H1 (cell line): ENCODE data around the gene FMNL1. TPM values are rescaled to one million over a fixed set of nuclear protein-coding genes. Genes with fewer than 3 reads are reported as not detected.

ENCODE experiments used
- CTCF ChIA-PET: fragments of 300-600 bp; sonication (Branson Sonifier 250); formaldehyde crosslinking; loops from one replicate; lab custom pipeline; 2021; ENCODE audit not compliant: partially characterized antibody; lab: Charles Lee
- POLR2A ChIA-PET: fragments of 300-600 bp; sonication (Branson Sonifier 250); formaldehyde crosslinking; loops from one replicate; lab custom pipeline; 2021; ENCODE audit warnings: inconsistent platforms; ENCODE audit not compliant: partially characterized antibody; lab: Charles Lee
- DNase-seq, 2 experiments: peaks; one replicate each; pipeline versions ENCODE4 v3.0.0 to v3.0.0-alpha.2; 2010 to 2022; ENCODE audit warnings: low spot score in 2 of 2, low read depth in 1 of 2, mixed read lengths in 1 of 2
- FAIRE-seq: peaks from 2 replicates; lab custom pipeline; 2011; peaks lifted over from hg19 to GRCh38; lab: Jason Lieb, UNC
- H2AFZ ChIP-seq: 2 replicates; pipeline ENCODE4 v1.8.1; 2012; ENCODE audit warnings: low read length, inconsistent platforms
- H2AK5ac ChIP-seq: 2 replicates; pipeline ENCODE4 v1.6.1; 2013; ENCODE audit warnings: low read depth, low read length
- H2BK120ac ChIP-seq: replicated peaks from 2 replicates; pipeline ENCODE3; 2013; ENCODE audit warnings: low read depth, low read length, inconsistent platforms
- H2BK12ac ChIP-seq: 2 replicates; pipeline ENCODE4 v1.6.1; 2013; ENCODE audit warnings: low read depth, low read length
- H2BK15ac ChIP-seq: 2 replicates; pipeline ENCODE4 v1.6.1; 2013; ENCODE audit warnings: low read length
- H2BK20ac ChIP-seq: 2 replicates; pipeline ENCODE4 v1.6.1; 2013; ENCODE audit warnings: low read length
- H2BK5ac ChIP-seq: 2 replicates; pipeline ENCODE4 v1.6.1; 2013; ENCODE audit warnings: low read depth, low read length
- H3K14ac ChIP-seq: 2 replicates; pipeline ENCODE4 v1.6.1; 2013; ENCODE audit warnings: inconsistent platforms; ENCODE audit not compliant: insufficient read length
- H3K18ac ChIP-seq: 2 replicates; pipeline ENCODE4 v1.6.1; 2013; ENCODE audit warnings: low read length; ENCODE audit errors: extremely low read depth
- H3K23ac ChIP-seq: 2 replicates; pipeline ENCODE4 v1.6.1; 2013; ENCODE audit warnings: inconsistent platforms; ENCODE audit not compliant: insufficient read length
- H3K23me2 ChIP-seq: 2 replicates; pipeline ENCODE4 v1.6.1; 2013; ENCODE audit warnings: low read depth, low read length
- H3K27ac ChIP-seq: 2 replicates; pipeline ENCODE4 v1.6.1; 2011; ENCODE audit warnings: low read depth, low read length, inconsistent platforms
- H3K27me3 ChIP-seq, 4 experiments: replicated peaks in 1 of 4; 1 replicate in 1 of 4; 2 replicates in 3 of 4; pipeline versions ENCODE4 v1.6.1 to v1.8.1; 2011 to 2013; ENCODE audit warnings: low read length in 3 of 4, mild to moderate bottlenecking in 3 of 4, inconsistent platforms in 2 of 4, mixed read lengths in 2 of 4, moderate library complexity in 1 of 4; ENCODE audit not compliant: control insufficient read depth in 3 of 4, insufficient read depth in 3 of 4; ENCODE audit errors: extremely low read depth in 1 of 4
- H3K36me3 ChIP-seq, 4 experiments: 2 replicates each; pipeline versions ENCODE4 v1.6.1 to v1.8.1; 2011 to 2013; ENCODE audit warnings: mild to moderate bottlenecking in 4 of 4, low read length in 3 of 4, moderate library complexity in 2 of 4, control low read depth in 1 of 4, inconsistent platforms in 1 of 4; ENCODE audit not compliant: insufficient read depth in 4 of 4, control insufficient read depth in 2 of 4
- H3K4ac ChIP-seq: replicated peaks from 2 replicates; pipeline ENCODE3; 2013; ENCODE audit warnings: low read length, low read depth, mixed read lengths, inconsistent platforms; ENCODE audit not compliant: insufficient read length
- H3K4me1 ChIP-seq, 4 experiments: replicated peaks in 1 of 4; 1 replicate in 1 of 4; 2 replicates in 3 of 4; pipeline versions ENCODE4 v1.6.1 to v1.8.1; 2011 to 2013; ENCODE audit warnings: low read length in 3 of 4, inconsistent platforms in 2 of 4, mixed read lengths in 1 of 4; ENCODE audit not compliant: insufficient read depth in 4 of 4, control insufficient read depth in 3 of 4
- H3K4me2 ChIP-seq, 2 experiments: 2 replicates each; pipeline versions ENCODE4 v1.6.1 to v1.8.1; 2011 to 2013; ENCODE audit warnings: low read depth in 2 of 2, low read length in 2 of 2, control low read depth in 1 of 2, inconsistent platforms in 1 of 2, mild to moderate bottlenecking in 1 of 2; ENCODE audit not compliant: insufficient read depth in 1 of 2
- H3K4me3 ChIP-seq, 4 experiments: fragments of 200-600, 300-600 bp in 1 of 4; sonication (generic), shearing (Covaris generic), sonication (Bioruptor Twin) in 1 of 4; 2 replicates each; pipeline versions ENCODE4 v1.5.1 to v1.8.1; 2011 to 2016; ENCODE audit warnings: low read length in 4 of 4, low read depth in 3 of 4, control low read depth in 2 of 4, inconsistent platforms in 2 of 4, mild to moderate bottlenecking in 2 of 4, mixed read lengths in 1 of 4, moderate library complexity in 1 of 4; ENCODE audit not compliant: insufficient read depth in 2 of 4; ENCODE audit errors: extremely low read depth in 1 of 4
- H3K56ac ChIP-seq: replicated peaks from 2 replicates; pipeline ENCODE3; 2013; ENCODE audit warnings: low read depth, mild to moderate bottlenecking, mixed read lengths, low read length, inconsistent platforms; ENCODE audit not compliant: insufficient read length
- H3K79me1 ChIP-seq: 2 replicates; pipeline ENCODE4 v1.6.1; 2013; ENCODE audit warnings: low read depth, low read length, control low read depth
- H3K79me2 ChIP-seq, 2 experiments: 2 replicates each; pipeline versions ENCODE4 v1.6.1 to v1.8.1; 2012 to 2013; ENCODE audit warnings: low read length in 2 of 2, mild to moderate bottlenecking in 2 of 2, inconsistent platforms in 1 of 2; ENCODE audit not compliant: insufficient read depth in 2 of 2, control insufficient read depth in 1 of 2
- H3K9ac ChIP-seq, 4 experiments: replicated peaks in 1 of 4; 1 replicate in 1 of 4; 2 replicates in 3 of 4; pipeline versions ENCODE4 v1.6.1 to v1.8.1; 2011 to 2013; ENCODE audit warnings: low read depth in 3 of 4, low read length in 3 of 4, control low read depth in 2 of 4, mild to moderate bottlenecking in 2 of 4, moderate library complexity in 2 of 4, inconsistent platforms in 1 of 4; ENCODE audit errors: extremely low read depth in 1 of 4
- H3K9me3 ChIP-seq, 2 experiments: 2 replicates each; pipeline versions ENCODE4 v1.6.1 to v1.8.1; 2012 to 2013; ENCODE audit warnings: mild to moderate bottlenecking in 2 of 2, moderate library complexity in 2 of 2, control low read depth in 1 of 2, inconsistent platforms in 1 of 2, low read depth in 1 of 2, low read length in 1 of 2, mixed read lengths in 1 of 2; ENCODE audit not compliant: insufficient read depth in 2 of 2
- H4K20me1 ChIP-seq, 2 experiments: replicated peaks in 1 of 2; 2 replicates each; pipeline versions ENCODE3 to v1.8.1; 2011 to 2013; ENCODE audit warnings: inconsistent platforms in 2 of 2, low read length in 2 of 2, mild to moderate bottlenecking in 1 of 2; ENCODE audit not compliant: insufficient read depth in 2 of 2, control insufficient read depth in 1 of 2
- H4K5ac ChIP-seq: 2 replicates; pipeline ENCODE4 v1.6.1; 2013; ENCODE audit warnings: low read length, low read depth, mixed read lengths, inconsistent platforms; ENCODE audit not compliant: insufficient read length
- H4K8ac ChIP-seq: 2 replicates; pipeline ENCODE4 v1.8.0; 2013; ENCODE audit warnings: mild to moderate bottlenecking, moderate library complexity, low read length, inconsistent platforms; ENCODE audit not compliant: insufficient read depth; ENCODE audit errors: extremely low read depth
- H4K91ac ChIP-seq: replicated peaks from 2 replicates; pipeline ENCODE3; 2013; ENCODE audit warnings: low read length, mixed read lengths, inconsistent platforms; ENCODE audit not compliant: insufficient read length
- BACH1 ChIP-seq: IDR thresholded peaks from 2 replicates; pipeline ENCODE4 v1.6.1; 2012; ENCODE audit warnings: low read length, improper control_type of control experiment
- CEBPB ChIP-seq: IDR thresholded peaks from 2 replicates; pipeline ENCODE4 v1.6.1; 2012; ENCODE audit warnings: low read depth, low read length
- JUN ChIP-seq: IDR thresholded peaks from 2 replicates; pipeline ENCODE4 v1.6.1; 2011; ENCODE audit warnings: low read depth, mild to moderate bottlenecking, improper control_type of control experiment, low read length
- KDM1A ChIP-seq: fragments of 200-600, 300-600 bp; sonication (generic); IDR thresholded peaks from 2 replicates; pipeline ENCODE4 v1.7.1; 2016; ENCODE audit warnings: mild to moderate bottlenecking, low read length, borderline replicate concordance
- MAX ChIP-seq: IDR thresholded peaks from 2 replicates; pipeline ENCODE4 v1.6.1; 2012; ENCODE audit warnings: inconsistent platforms
- POLR2A ChIP-seq, 2 experiments: IDR thresholded peaks; 1 replicate in 1 of 2; 2 replicates in 1 of 2; pipeline ENCODE4 v1.6.1; 2011; ENCODE audit warnings: low read depth in 2 of 2, low read length in 2 of 2, mild to moderate bottlenecking in 2 of 2; ENCODE audit errors: control extremely low read depth in 1 of 2
- SP2 ChIP-seq: IDR thresholded peaks from 2 replicates; pipeline ENCODE4 v1.6.1; 2012; ENCODE audit warnings: mild to moderate bottlenecking, low read length, inconsistent platforms
- polyA plus RNA-seq, 7 experiments: library from polyadenylated mRNA; depleted of rRNA in 3 of 7; stranded (reverse) in 5 of 7; unstranded in 2 of 7; fragments of >200 nt in 5 of 7; fragments of 200-250 nt in 2 of 7; gene quantifications; 1 replicate in 5 of 7; 2 replicates in 1 of 7; 4 replicates in 1 of 7; pipeline versions ENCODE4 v1.2.1 to v1.2.3, GENCODE V29; 2011 to 2013; ENCODE audit warnings: missing spikeins in 2 of 7, mixed read lengths in 2 of 7
- total RNA-seq: library from RNA; stranded (reverse); fragmentation: NEBNext Ultra II Directional; extraction: Animal tissue kit (Norgen Biotek cat#: 25700); gene quantifications from 2 replicates; pipeline ENCODE4 v1.2.1, GENCODE V29; 2021

FMNL1 gene
- total and polyA plus RNA-seq, 2 of the 8 experiments (the other 6 are each of a cell fraction or from before 2014, with no cell fraction given), result 2.5 to 8.6 TPM

GRCh38 chr17:45195424-45195823, 26.3 kb upstream of the FMNL1 start:
- no peak for FAIRE-seq
- TF ChIP-seq CEBPB, result no peak
- no peak for TF ChIP-seq MAX
- TF ChIP-seq BACH1, result no peak
- peak; percentile 66; the same call in 1 of the 2 replicates for TF ChIP-seq KDM1A
- no peak for TF ChIP-seq POLR2A (IDR thresholded peaks at IDR 0.05; ENCODE audit: control extremely low read depth in 1 of 2, low read depth in 2 of 2, low read length in 2 of 2)
- no peak for TF ChIP-seq JUN
- TF ChIP-seq SP2, result no peak
- POLR2A ChIA-PET, result interaction anchor here (0.9 to 10.4 kb wide), 4 partner anchors 19 to 60 kb away, joined by 3 to 199 read pairs (median 20); partner anchors contain the start of genes ACBD4 and HEXIM1

More at GRCh38 chr17:45195424-45195823, 26.3 kb upstream of the FMNL1 start:
- no peaks in the 10 kb centered on the region for H3K9me3 ChIP-seq
- no peak overlapping the region for H3K27ac ChIP-seq
- H3K79me1 ChIP-seq, result no peaks in the 10 kb centered on the region
- H3K56ac ChIP-seq, result no peak overlapping the region
- H2AFZ ChIP-seq, result no peak overlapping the region
- no peaks in the 10 kb centered on the region for H3K23me2 ChIP-seq
- no peaks in the 10 kb centered on the region for H3K79me2 ChIP-seq
- CTCF ChIA-PET, result interaction anchor here (0.6 to 11.9 kb wide), 7 partner anchors 9 to 847 kb away, joined by 3 to 187 read pairs (median 4); partner anchors contain the start of genes ACBD4, HEXIM1, HEXIM2 and PLCD3
- H2BK12ac ChIP-seq, result no peak overlapping the region
- H3K4me1 ChIP-seq, result peaks cover 2 to 9% (median 7%) of the 10 kb centered on the region in 4 experiments; a peak in 5 of 7 replicates
- H3K4me2 ChIP-seq, result no peak overlapping the region
- no peak overlapping the region for H2BK15ac ChIP-seq
- H3K18ac ChIP-seq, result no peak overlapping the region
- no peak overlapping the region for H2BK120ac ChIP-seq
- H3K9ac ChIP-seq, result no peak overlapping the region
- no peak overlapping the region for H4K8ac ChIP-seq
- H3K4me3 ChIP-seq, result no peak overlapping the region
- H2BK20ac ChIP-seq, result no peak overlapping the region
- H3K36me3 ChIP-seq, result no peaks in the 10 kb centered on the region
- no peak overlapping the region for H3K14ac ChIP-seq
- H4K20me1 ChIP-seq, result no peaks in the 10 kb centered on the region
- DNase-seq, result no peak
- no peak overlapping the region for H3K23ac ChIP-seq
- no peak overlapping the region for H3K4ac ChIP-seq
- no peak overlapping the region for H2BK5ac ChIP-seq
- H3K27me3 ChIP-seq, result no peaks in the 10 kb centered on the region
- H4K5ac ChIP-seq, result no peak overlapping the region
- no peak overlapping the region for H2AK5ac ChIP-seq
- no peak overlapping the region for H4K91ac ChIP-seq
